ENCODE results near the gene DLGAP4. TPM values are rescaled to one million over a fixed set of nuclear protein-coding genes. Genes with fewer than 3 reads are reported as not detected.
A peak's percentile ranks its signal among the peaks of the same experiment; 100 is the strongest.
"Not testable (repeated sequence)": the region's sequence is repeated elsewhere in the genome, so short reads cannot be mapped to it uniquely, and the experiment has no call there.

The DLGAP4 gene
- total and polyA plus RNA-seq, 2 of the 13 experiments (the other 11 are each of a cell fraction or from before 2014, with no cell fraction given), result 15.2 to 26.7 TPM

- 25% methylated on average over 9 of the region's 9 CpGs for WGBS (ENCODE audit: low lambda C conversion rate)
- ChIA-PET POLR2A (no interaction called here), CTCF (ENCODE audit: low intra/inter-chr PET ratio, low total read pairs) (no interaction called here)
- H3K4me3 ChIP-seq (replicated peaks in 1 of 3; ENCODE audit: insufficient read depth in 1 of 3, low read depth in 2 of 3, low read length in 3 of 3), result no peak overlapping the region
- DNase-seq (ENCODE audit: low spot score), result no peak
- H3K4me2 ChIP-seq (ENCODE audit: low read depth, low read length), result no peak overlapping the region
- H3K79me2 ChIP-seq (ENCODE audit: insufficient read depth, low read length), result no peaks in the 10 kb centered on the region
- H3K4me1 ChIP-seq (ENCODE audit: insufficient read depth, low read length), result no peaks in the 10 kb centered on the region
- H3K27ac ChIP-seq (ENCODE audit: extremely low read length, insufficient read depth, low read length), result no peak overlapping the region
- intact Hi-C loops (cut with micrococcal nuclease; ENCODE audit: unreplicated experiment) (no loop called here), in situ Hi-C loops (cut with HindIII; ENCODE audit: extremely low pct_ligation_motif_present, low pct_unique_long_range_greater_than_20kb) (no loop called here)
- TF ChIP-seq SATB2 (CRISPR knock-in tag; IDR thresholded peaks at IDR 0.05) (no peak), PCBP2 (optimal IDR thresholded peaks at IDR 0.05; ENCODE audit: low read depth, low read length, poor library complexity, severe bottlenecking) (no peak), ARNTL (CRISPR knock-in tag; IDR thresholded peaks at IDR 0.05) (no peak)
- BruUV-seq (replicated peaks), result no TSS peak
- no peaks in the 10 kb centered on the region for H3K9me3 ChIP-seq (ENCODE audit: low read length)
- H4K20me1 ChIP-seq (ENCODE audit: insufficient read depth, low read length), result no peaks in the 10 kb centered on the region; the same call in 1 of the 2 replicates
- H3K36me3 ChIP-seq (replicated peaks in 1 of 2; ENCODE audit: control insufficient read depth in 1 of 2, insufficient read depth in 2 of 2, low read length in 2 of 2), result no peaks in the 10 kb centered on the region
- peaks cover 5 to 22% of the 10 kb centered on the region in 2 experiments; a peak in 4 of 5 replicates for H3K27me3 ChIP-seq (ENCODE audit: control insufficient read depth in 1 of 2, insufficient read depth in 2 of 2, low read length in 2 of 2)
- FAIRE-seq, result no peak
- H2AFZ ChIP-seq (ENCODE audit: low read length), result no peak overlapping the region
- no peak overlapping the region for H3K9ac ChIP-seq (ENCODE audit: insufficient read depth, low read depth, low read length)
- no peak for ATAC-seq
Observed at GRCh38 chr20:36378686-36379085, 72.5 kb downstream of the DLGAP4 start.

- BruUV-seq (replicated peaks); H3K9me3 ChIP-seq (ENCODE audit: low read length); CTCF ChIA-PET (ENCODE audit: low intra/inter-chr PET ratio, low total read pairs); ATAC-seq; H3K79me2 ChIP-seq (ENCODE audit: insufficient read depth, low read length); H3K27ac ChIP-seq (ENCODE audit: extremely low read length, insufficient read depth, low read length); intact Hi-C loops (cut with micrococcal nuclease; ENCODE audit: unreplicated experiment); H4K20me1 ChIP-seq (ENCODE audit: insufficient read depth, low read length); H3K36me3 ChIP-seq (replicated peaks in 1 of 2; ENCODE audit: control insufficient read depth in 1 of 2, insufficient read depth in 2 of 2, low read length in 2 of 2); DNase-seq (ENCODE audit: low spot score); H3K4me2 ChIP-seq (ENCODE audit: low read depth, low read length); H3K4me1 ChIP-seq (ENCODE audit: insufficient read depth, low read length); POLR2A ChIA-PET; FAIRE-seq; H2AFZ ChIP-seq (ENCODE audit: low read length); H3K4me3 ChIP-seq (replicated peaks in 1 of 3; ENCODE audit: insufficient read depth in 1 of 3, low read depth in 2 of 3, low read length in 3 of 3); in situ Hi-C loops (cut with HindIII; ENCODE audit: extremely low pct_ligation_motif_present, low pct_unique_long_range_greater_than_20kb); H3K9ac ChIP-seq (ENCODE audit: insufficient read depth, low read depth, low read length): not testable (repeated sequence)
- WGBS (ENCODE audit: low lambda C conversion rate), result 23% methylated on average over 1 of the region's 1 CpG
- peaks cover 5 to 22% of the 10 kb centered on the region in 2 experiments; a peak in 4 of 5 replicates for H3K27me3 ChIP-seq (ENCODE audit: control insufficient read depth in 1 of 2, insufficient read depth in 2 of 2, low read length in 2 of 2)
- TF ChIP-seq ZNF121 (CRISPR knock-in tag; IDR thresholded peaks at IDR 0.05), result peak; percentile 83
Observed at GRCh38 chr20:36379914-36380313, 73.8 kb downstream of the DLGAP4 start.

All from HepG2 (cell line).